ENCODE measurements around the gene B4GALT1.

B4GALT1 gene

DNA sequence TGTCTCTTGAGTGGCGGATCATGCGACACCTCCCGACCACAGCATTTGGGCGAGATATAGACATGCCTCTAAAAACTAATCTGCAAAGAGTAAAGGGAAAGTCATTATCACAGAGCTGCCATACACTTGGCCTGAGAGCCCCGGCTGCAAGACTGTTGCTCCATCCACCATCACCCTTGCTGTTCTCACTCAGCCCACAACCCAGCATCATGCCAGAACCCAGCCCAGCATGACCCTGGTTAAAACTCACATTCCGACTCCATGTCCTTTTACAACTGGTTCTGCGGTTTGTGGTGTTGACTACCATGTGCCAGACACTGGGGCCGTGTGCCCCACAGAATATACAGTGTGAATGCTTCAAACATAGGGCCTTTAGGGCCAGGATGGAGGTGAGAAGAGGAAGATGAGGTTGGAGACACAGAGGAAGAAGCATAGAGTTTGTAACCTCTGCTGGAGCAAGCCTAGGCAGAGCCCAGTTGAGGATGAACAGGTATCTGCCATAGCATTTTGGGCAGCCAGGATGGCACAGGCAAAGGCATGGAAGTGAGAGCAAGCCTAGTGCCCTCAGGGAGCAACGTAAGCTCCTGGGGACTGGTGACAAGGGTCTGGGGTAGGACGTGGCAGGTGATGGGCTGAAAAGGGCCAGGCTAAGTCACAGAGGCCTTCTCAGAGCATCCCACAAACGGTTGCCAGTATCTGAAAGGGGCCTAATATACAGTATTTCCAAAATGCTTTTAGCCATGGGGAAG is 53.2 kb downstream of the B4GALT1 start:
- TF ChIP-seq, protein P1, sequence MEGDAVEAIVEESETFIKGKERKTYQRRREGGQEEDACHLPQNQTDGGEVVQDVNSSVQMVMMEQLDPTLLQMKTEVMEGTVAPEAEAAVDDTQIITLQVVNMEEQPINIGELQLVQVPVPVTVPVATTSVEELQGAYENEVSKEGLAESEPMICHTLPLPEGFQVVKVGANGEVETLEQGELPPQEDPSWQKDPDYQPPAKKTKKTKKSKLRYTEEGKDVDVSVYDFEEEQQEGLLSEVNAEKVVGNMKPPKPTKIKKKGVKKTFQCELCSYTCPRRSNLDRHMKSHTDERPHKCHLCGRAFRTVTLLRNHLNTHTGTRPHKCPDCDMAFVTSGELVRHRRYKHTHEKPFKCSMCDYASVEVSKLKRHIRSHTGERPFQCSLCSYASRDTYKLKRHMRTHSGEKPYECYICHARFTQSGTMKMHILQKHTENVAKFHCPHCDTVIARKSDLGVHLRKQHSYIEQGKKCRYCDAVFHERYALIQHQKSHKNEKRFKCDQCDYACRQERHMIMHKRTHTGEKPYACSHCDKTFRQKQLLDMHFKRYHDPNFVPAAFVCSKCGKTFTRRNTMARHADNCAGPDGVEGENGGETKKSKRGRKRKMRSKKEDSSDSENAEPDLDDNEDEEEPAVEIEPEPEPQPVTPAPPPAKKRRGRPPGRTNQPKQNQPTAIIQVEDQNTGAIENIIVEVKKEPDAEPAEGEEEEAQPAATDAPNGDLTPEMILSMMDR (IDR thresholded peaks at IDR 0.05) = no peak
- no peak for TF ChIP-seq ZFX (IDR thresholded peaks at IDR 0.05; ENCODE audit: borderline replicate concordance)
- no peak overlapping the region for H3K27ac ChIP-seq

DNA sequence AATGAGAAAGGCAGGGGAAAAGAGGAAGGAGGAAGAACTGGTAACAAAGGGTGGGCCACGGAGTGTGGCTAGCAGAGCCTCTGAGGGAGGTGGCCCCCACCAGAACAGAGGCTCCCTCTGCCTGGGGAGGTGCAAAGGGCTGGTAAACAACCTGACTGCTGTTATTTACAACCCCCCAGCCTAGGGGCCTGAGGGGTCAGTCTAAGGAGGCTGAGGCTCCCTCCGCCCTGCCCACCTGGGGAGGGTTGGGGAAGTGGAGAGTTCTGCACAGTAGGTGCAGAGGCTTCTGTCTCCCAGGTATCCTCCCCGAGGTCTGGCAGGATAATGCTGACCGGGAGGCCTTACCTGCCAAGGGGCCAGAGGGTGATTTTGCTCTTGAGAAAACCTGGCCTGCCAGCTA is 55.0 kb downstream of the B4GALT1 start:
- H3K27ac ChIP-seq = no peak overlapping the region
- TF ChIP-seq ZFX (IDR thresholded peaks at IDR 0.05; ENCODE audit: borderline replicate concordance) = no peak
- TF ChIP-seq, protein P1 (IDR thresholded peaks at IDR 0.05) = no peak

DNA sequence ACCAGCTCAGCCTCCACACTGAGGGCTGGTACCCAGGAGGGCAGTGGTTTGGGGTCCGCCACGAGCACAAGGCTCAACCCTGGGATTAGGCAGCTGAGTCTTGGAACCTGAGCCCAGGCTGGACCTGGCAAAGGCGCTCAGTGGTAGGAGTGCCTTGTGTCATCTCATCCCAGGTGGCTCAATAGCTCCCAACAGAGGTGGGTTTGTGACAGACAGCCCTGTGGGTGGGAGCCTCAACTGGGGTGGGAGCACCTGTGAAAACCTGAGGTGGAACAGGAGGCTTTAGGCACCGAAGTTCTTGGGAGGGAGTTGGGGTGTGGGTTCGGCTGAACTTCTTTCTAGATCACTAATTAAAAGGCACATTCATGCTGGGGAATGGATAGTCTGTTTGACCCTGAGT is 55.5 kb downstream of the B4GALT1 start:
- TF ChIP-seq, protein P1 (IDR thresholded peaks at IDR 0.05) = no peak
- no peak for TF ChIP-seq ZFX (IDR thresholded peaks at IDR 0.05; ENCODE audit: borderline replicate concordance)
- no peak overlapping the region for H3K27ac ChIP-seq

DNA sequence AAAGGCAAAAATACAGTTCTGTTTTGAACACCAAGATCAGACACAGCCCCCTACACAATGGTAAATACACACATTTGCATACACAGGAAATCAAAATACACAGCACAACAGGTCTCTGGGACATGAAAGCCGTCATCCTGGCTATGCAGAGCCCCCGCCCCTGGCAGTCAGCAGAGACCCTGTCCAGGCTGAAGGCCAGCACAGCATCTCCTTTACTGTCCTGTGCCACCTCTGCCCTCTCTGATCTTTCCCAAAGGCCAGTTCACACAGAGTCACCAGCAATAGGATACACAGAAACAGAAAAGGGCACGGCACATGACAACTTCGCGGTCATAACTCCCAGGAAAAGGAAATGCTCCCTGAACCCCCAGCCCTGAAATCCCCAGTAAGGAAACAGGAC is 56.5 kb downstream of the B4GALT1 start:
- no peak overlapping the region for H3K27ac ChIP-seq
- TF ChIP-seq ZFX (IDR thresholded peaks at IDR 0.05; ENCODE audit: borderline replicate concordance) = no peak
- TF ChIP-seq, protein P1 (IDR thresholded peaks at IDR 0.05) = no peak

DNA sequence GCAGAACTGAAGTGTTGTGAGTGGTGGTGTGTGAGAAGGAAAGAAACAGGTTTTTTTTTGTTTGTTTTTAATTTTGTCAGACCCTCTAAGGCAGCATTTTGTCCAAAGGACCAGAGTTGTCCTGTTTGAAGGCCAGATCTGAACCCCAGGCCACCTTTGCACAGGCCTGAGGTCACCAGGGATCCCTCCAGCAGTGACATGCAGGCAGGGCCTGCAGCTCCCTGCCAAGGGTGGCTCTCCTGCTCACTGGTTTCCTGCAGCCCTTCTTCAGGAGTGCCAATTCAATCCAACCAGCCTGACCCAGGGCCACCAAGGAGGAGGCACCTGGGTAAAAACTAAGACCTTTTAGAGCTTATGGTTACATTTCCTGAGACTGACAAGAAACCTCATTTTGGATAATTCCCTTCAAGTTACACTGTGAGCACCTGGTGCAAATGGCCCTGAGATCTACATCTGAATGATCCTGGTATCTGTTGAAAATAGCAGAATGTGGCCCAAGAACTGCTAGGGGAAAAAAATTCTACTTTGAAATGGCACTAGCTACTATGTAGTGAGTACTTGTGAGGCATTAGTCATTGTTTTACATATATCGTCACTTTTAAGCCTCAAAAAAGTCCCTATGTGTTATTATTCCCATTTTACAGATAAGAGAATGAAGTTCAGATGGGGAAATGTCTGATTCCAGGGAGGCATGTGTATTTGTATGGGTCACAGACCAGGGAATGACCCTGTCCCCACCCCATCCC is 57.1 kb downstream of the B4GALT1 start:
- no peak for TF ChIP-seq ZFX (IDR thresholded peaks at IDR 0.05; ENCODE audit: borderline replicate concordance)
- TF ChIP-seq, protein P1 (IDR thresholded peaks at IDR 0.05) = no peak
- H3K27ac ChIP-seq = no peak overlapping the region

DNA sequence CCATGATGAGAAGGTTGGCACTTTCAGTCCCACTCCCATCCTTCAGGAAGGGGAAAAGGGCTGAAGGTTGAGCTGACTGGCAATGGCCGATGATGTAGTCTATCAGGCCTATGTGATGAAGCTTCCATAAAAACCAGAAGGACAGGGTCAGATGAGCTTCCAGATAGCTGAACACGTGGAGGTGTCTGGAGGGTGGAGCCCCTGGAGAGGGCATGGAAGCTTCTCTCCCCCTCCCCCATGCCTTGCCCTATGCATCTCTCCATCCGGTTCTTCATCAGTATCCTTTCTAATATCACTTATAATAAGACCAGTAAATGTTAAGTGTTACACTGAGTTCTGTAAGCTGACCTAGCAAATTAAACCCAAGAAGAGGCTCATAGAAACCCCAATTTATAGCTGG is 58.0 kb downstream of the B4GALT1 start:
- H3K27ac ChIP-seq = no peak overlapping the region
- TF ChIP-seq, protein P1 (IDR thresholded peaks at IDR 0.05) = no peak
- no peak for TF ChIP-seq ZFX (IDR thresholded peaks at IDR 0.05; ENCODE audit: borderline replicate concordance)

DNA sequence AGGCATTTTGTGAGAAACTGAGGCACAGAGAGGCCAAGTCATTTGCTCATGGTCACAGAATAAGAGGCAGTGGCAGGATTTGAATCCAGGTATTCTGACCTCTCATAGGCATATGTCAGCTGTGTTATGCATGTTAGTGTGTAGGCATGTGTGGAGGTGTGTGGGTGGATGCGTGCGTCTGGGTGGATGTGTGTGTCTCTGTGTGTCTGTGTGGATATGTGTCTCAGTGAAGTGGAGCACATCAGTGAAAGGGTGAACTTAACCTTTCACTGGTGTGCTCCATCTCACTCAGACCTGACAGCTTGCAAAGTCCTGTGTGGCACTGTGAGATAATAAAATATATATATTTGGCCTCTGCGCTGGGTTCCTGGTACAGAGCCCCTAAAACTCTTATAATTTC is 58.7 kb downstream of the B4GALT1 start:
- H3K27ac ChIP-seq = no peak overlapping the region
- TF ChIP-seq, protein P1 (IDR thresholded peaks at IDR 0.05) = no peak
- no peak for TF ChIP-seq ZFX (IDR thresholded peaks at IDR 0.05; ENCODE audit: borderline replicate concordance)

All from 22Rv1 (cell line).